Activated effector memory CD4-positive, alpha-beta T cell treated with anti-CD3 and anti-CD28 coated beads, Interleukin-2, amount 50 U/mL, for 16 hours (primary cell): ENCODE data around the gene TMEM42.
"Not testable (repeated sequence)": the region's sequence is repeated elsewhere in the genome, so short reads cannot be mapped to it uniquely, and the experiment has no call there.

ENCODE experiments used
- DNase-seq: peaks from one replicate; pipeline ENCODE4 v3.0.0-alpha.2; 2020

The TMEM42 gene

DNA sequence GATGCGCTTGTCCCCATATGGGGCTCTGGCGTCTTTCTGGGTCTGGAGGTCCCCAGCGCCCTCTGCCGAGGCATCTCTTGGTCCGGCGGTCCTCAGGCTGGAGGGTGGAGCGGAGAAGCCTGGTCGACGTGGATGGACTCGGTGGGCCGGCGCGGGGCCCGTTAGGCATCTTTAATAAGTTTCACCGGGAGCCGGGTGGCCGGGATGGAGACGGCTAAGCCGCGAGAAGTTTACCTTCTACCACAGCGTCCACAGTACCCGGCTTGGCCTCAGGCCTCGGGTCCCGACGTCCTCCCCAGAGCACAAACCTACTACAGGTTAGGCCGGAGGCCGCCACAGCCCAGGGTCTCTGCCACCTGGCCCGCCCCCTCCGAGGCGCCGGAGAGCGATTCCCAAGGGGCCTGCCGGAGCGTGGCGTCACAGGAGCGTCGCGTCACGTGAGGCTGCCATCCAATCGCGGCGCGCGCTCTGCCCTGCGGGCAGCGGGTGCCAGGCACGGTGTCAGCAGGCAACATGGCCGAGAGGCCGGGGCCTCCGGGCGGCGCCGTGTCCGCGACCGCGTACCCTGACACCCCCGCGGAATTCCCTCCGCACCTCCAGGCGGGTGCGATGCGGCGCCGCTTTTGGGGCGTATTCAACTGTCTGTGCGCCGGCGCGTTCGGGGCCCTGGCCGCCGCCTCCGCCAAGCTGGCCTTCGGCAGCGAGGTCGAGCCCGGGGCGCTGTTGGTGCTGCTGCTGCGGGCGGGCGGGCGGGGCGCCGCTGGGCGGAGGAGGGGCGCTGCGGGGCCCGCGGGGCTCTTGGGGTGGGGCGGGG is at the start of gene TMEM42:
TMEM42 (plus strand) TSS at position 501 of the 814 bp plus-strand sequence; CDS start at position 514, 13 bp downstream.
- peak; percentile 96 for DNase-seq

DNA sequence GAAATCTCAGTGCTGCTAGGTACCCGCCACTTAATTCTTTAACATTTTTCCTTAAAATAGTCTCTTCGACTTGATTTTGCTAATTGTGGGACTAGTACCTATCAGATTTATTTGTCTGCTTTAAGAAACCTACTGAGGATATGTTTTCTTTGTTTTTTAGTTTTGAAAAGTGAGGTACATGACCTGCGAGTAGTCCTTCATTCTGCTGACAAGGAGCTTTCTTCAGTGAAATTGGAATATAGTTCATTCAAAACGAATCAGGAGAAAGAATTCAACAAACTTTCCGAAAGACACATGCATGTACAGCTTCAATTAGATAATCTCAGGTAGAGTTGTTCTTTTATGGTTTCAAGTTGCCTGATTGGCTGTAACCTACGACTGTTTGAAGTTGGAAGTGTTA is 47.0 kb upstream of the TMEM42 start:
- DNase-seq: no peak

DNA sequence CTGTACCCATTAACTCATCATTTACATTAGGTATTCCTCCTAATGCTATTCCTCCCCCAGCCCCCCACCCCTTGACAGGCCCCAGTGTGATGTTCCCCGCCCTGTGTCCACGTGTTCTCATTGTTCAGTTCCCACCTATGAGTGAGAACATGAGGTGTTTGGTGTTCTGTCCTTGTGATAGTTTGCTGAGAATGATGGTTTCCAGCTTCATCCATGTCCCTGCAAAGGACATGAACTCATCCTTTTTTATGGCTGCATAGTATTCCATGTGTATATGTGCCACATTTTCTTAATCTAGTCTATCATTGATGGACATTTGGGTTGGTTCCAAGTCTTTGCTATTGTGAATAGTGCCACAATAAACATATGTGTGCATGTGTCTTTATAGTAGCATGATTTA is 45.4 kb upstream of the TMEM42 start:
- not testable (repeated sequence) for DNase-seq

DNA sequence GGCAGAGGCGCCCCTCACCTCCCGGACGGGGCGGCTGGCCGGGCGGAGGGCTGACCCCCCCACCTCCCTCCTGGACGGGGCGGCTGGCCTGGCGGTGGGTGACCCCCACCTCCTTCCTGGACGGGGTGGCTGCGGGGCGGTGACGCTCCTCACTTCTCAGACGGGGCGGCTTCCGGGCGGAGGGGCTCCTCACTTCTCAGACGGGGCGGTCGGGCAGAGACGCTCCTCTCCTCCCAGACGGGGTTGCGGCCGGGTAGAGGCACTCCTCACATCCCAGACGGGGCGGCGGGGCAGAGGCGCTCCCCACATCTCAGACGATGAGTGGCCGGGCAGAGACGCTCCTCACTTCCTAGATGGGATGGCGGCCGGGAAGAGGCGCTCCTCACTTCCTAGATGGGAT is 40.5 kb upstream of the TMEM42 start:
- not testable (repeated sequence) for DNase-seq

DNA sequence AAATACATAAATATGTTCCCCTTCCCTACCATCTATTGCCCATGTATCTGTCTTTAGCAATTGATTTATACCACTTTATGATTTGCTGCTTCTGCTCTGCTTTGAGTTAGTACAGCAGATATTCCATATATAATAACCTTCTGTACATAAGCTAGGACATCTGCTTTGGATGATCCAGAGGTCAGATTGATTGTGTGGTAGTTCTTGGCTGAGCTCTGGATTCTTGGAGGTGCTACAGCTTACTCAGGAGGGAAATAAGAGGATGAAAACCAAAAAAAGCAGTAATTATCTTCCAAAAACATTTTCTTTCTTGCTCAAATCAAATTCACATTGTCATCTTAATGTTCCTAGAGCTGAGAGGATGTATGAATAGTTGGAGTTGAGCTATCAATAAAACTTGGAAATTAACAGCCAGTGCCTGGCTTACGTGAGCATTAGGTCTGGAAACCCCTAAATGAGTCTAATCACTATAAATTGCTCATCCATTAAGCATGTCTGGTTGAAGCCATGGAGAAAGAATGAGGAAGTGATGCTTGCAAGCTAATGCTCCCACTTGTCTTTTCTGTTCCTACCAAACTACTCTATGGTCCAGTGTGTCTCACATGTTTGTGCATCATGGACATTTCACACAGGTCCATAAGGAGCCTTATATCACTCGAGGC is 36.3 kb upstream of the TMEM42 start:
- no peak for DNase-seq

DNA sequence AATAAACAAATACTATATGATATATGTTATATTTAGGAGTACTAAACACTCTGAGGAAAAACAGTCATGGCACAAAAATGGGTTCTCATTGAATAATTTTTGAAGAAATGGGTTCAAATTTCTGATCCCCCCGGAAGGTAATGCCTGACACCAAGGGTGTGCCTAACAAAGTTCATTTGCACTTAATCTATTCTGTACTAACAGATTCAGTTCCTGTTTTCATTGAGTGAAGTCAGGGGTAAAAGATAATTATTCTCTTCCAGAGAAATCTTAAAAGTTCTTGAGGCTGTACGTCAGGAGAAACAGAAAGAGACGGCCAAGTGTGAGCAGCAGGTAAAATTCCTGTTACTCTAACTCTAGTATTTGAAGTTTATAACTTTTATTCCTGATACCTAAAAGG is 34.5 kb upstream of the TMEM42 start:
- no peak for DNase-seq

DNA sequence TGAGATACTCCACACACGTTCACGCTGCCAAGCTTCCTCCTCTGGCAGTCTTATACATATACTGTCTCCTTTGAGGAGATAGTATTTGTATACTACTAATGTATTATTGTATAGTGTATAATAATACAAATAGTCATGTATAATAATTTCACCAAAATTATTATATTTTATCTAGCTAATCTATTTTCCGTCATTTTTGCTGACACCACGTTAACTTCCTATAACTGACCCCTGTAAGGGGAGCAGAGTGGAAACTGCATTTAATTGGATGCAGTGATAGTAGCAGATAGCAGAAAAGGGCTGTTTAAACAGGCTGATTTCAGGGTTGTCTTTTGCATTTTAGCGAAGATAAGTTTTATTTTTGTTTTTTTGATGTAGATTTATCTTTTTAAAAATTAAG is 30.5 kb upstream of the TMEM42 start:
- DNase-seq: no peak

DNA sequence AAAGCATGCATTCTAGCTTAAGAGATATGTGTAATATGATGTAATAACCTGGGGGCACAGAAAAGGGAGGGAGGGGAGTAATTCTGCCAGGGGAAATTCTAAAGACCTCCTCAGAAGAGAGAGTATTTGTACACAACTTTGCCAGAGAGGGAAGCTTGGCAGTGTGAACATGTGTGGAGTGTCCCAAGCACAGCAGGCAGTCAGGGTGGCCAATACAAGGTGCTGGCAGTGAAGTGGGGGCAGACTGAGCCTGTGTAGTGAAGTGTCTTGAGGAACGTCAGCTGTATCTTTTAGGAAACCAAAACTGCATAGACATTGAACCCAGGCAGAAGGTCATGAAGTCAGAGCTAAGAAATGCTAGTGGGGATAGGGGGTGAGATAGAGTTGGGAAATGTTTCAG is 29.7 kb upstream of the TMEM42 start:
- DNase-seq: no peak

DNA sequence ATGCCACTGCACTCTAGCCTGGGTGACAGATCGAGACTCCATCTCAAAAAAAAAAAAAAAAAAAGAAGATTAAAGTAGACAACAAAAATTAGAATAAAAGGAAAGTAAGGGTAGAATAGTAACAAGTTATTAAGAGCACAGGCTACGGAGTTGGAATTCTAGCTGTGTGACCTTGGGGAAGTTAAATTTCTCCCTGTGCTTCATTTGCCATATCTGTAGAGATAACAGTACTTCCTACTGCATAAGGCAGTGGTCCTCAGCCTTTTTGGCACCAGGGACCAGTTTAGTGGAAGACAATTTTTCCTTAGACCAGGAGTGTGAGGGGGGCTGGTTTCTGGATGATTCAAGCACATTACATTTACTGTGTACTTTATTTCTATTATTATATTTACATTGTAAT is 28.7 kb upstream of the TMEM42 start:
- no peak for DNase-seq

DNA sequence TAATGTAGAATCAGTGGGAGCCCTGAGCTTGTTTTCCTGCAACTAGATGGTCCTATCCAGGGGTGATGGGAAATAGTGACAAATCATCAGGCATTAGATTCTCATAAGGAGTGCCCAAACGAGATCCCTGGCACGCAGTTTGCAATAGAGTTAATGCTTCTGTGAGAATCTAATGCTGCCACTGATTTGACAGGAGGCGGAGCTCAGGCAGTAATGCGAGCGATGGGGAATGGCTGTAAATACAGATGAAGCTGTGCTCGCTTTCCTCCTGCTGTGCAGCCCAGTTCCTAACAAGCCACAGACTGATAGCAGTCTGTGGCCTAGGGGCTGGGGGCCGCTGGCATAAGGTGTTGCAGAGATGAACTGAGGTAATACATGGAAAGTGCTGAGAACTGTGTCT is 28.3 kb upstream of the TMEM42 start:
- DNase-seq: no peak

DNA sequence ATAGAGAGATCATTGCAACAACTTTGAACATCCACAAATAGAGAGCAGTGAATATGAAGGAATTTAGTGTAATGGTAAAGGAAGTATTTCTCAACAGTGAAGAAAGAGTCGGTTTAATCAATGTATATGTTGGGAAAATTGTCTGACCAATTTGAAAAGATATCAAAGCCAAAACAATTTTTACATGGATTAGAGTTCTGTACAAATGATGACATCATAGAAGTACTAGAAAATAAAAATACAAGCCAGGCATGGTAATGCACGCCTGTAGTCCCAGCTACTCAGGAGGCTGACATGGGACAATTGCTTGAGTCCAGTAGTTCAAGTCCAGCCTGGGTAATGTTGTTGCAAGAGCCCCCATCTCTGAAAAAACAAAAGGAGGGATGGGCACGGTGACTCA is 26.0 kb upstream of the TMEM42 start:
- DNase-seq: no peak

DNA sequence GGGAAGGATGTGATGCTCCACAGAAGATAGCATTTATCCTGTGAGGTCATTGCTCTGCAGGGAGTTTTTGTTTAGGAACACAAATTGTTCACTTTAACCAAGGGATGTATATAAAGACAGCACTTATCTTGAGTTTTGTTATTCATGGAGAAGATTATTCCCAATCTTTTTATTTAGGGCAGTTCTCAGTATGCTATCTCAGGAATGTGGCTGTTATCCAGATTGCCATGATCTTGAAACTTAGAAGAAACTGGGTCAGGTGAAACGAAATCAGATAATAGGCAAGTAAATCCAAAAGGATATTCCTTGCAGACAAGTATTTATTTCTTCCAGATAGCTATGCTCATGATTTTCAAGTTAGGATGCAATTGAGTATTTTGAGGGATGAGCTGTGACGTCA is 19.3 kb upstream of the TMEM42 start:
- DNase-seq: no peak

DNA sequence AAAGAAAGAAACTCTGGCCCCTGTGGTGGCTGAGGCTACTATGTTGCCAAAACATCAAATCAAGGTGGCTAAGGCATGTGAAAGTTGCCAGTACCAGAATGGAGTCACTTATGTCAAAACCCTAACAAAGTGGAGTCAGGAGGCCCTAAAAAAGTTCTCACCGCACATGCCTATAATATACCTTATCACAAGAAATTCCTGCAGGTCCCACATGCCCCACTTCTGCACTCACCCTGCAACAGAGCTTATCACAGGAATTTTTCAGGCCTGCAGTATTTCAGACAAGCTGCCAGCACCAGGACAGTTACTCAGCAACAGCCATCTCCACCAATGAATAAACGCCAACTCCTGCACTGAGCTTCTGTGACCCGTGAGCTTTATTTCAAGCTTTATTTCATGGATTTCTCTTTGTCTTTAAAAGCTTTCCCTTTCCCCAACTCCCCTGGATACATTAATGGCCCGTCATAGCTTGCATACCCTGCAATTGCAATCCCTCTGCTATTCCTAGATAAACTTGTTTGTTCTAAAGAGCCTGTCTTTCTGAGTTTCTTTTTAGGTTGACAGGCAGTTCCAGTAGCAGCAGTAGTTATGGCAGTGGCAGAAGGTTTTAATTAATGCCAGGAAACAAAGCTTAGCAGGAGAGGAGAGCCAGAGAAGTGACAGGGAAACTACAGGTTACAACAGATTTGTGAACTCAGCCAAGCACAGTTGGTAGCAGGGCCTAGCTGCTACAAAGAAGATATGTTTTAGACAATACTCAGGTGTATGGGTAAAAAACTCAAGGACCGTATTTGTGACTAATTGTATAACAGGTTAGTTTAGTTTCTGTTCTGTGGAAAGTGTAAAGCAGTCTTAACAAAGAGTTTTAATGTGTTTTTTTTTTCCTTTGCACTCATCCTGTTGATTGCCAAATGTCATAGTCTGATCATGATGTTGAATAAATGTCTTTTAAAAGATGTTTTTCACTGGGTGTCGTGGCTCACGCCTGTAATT is 15.9 kb upstream of the TMEM42 start:
- DNase-seq: no peak

DNA sequence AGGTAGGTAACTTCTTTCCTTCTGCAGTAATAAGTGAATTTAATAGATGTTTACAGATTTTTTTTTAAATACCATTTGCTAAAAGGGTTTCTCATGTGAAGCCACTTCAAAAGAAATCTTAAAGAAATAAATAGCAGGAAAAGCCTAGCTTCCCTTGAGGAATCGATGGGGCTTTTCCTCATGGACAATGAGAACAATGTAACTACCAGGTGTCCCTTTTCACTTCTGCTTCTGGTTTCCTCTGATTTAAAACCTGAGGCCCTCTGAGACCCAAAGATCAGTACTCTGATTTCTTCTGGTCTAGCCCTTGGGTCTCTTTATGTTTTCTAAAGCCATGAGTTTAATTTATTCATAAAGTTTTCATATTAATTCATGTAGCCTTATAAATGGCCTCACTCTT is 13.1 kb upstream of the TMEM42 start:
- no peak for DNase-seq

DNA sequence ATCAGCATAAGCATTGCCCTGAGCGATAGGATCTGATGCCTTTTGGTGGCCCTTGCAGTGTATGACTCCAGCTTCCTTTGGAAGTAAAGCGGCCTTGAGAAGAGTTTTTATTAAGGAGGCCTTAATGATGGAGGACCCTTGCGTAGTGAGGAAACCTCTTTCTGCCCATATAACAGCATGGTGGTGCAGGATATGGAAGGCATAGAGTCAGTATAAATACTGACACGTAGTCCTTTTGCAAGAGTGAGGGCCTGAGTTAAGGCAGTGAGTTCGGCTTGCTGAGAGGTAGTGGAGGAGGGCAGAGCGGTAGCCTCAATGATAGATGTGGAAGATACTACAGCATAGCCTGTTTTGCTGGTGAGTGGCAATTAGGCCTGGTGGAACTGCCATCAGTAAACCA is 5.0 kb upstream of the TMEM42 start:
- not testable (repeated sequence) for DNase-seq

DNA sequence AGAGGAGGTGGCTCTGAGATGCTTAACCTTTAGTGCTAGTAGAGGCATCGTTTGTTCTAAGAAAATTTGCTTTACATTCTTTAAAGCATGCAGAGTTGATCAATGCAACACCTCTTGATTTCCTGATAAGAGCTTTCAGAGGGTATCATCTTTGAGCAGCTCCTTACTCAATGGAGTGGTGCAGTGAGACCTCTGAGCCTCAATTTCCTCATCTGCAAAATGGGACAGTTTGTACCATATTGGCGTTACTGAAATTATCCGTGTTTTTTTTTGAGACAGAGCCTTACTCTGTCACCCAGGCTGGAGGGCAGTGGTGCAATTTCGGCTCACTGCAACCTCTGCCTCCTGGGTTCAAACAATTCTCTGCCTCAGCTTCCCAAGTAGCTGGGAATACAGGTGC is 1.6 kb upstream of the TMEM42 start:
- DNase-seq: no peak

DNA sequence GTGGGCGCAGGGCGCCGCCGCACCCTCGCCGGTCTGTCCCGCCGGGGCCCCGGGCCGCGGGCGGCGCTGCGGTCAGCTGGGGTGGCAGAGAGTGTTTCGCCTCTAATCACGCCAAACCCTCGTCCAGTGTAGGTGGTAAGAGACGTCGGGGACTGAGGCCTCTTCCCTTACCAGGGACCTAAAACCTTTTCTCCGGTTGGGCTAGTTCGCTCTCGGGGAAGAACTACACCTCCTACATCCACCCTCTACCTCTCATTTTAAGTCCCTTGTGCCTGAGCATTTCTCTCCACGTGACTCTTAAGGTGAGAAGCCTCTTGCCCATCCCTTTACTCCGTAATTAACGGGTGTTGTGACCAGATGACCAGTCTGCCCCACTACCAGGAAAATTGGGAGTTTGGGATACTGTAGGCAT is 520 bp downstream of the TMEM42 start:
- DNase-seq: no peak

DNA sequence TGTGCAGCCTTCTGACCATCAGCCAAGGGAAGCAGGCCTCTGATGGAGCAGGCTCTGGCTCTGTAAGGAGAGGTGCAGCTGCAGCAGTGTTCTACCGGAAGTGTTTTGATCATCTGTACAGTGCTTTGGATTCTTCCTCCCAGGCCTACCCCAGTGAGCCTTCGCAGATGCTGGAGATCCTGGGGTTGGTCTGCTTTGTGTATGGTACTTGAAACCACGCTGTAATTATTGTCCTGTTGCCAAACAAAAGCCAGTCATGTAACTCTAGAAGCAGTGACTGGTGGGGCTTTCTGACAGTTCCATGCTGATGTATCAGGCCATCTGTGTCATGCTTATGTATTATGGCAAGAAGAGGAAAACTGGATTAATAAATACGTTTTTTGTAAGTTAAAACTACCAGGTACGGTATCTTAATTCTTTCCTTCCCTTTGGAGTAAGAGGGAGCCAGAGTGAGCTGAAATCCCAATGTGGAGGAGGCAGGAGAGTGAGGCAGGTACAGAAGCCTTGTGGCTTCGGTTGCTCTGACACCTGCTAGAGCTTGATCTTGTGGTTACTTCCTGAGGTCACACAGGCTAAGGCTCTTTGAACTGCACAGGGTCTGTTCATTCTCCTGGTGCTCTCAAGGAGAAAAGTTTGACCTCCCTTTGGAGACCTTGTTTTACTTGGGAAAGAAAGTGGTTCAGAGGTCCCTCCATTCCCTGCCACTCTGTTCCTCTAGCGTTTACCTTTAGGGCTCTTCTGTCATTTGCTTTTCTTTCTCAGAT is 3.7 kb downstream of the TMEM42 start:
- no peak for DNase-seq

DNA sequence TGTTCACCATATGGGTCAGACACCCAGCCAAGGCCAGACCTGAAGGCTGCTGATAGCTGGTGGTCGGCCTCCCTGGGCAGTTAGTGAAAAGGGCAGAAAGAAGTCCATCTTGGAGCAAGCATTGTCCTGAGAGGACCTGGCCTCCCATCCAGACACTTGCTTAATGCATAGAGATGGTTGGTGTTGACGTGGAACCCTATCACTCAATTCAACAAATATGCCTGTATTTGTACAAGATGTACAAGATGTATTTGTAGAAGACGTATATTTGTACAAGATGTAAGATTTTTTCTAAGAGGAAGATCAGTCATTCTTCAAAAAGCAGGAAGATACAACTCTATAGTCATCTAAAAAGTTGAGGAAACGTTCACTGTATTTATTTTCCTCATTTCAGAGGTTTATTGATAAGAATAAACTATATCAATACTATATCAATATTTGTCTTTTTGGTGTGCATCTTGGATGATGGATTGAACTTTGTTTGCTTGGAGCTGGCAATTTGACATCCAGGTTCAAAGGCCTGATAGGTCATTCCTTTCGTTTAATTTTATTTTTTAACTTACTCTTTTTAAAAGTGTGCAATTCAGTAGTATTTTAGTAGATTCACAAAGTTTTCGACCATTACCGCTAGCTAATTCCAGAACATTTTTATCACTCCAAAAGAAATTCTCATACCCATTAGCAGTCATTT is 5.9 kb downstream of the TMEM42 start:
- no peak for DNase-seq

DNA sequence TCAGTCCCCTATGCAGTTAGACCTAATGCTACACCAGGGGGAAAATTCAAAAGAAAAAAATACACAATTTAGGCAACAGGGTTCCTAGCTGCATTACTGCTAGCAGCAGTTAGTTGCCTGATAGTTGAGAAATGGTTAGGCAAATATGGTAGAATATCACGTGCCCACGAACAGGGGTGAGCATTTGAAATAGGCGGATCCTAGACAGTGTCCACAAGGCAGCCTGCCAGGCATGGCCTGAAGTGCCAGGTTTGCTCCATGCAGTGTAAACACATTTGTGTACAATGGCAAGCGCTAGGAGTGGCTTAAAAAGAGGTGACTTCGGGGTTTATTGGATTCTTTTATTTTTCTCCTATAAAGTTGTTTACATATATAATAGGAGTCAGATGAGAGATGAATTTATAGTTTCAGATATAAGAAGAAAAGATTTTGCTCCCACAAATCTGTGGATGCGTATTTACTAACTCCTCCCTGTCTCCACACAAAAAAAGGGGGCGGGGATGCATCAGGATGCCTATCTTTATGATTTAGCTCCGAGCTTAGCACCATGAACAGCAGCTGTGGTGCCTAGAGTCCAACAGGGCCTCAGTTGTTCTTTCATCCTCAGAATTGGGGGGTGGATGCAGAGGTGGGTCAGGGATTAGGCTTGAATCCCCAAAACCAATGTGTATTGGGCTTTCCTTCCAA is 8.8 kb downstream of the TMEM42 start:
- no peak for DNase-seq

DNA sequence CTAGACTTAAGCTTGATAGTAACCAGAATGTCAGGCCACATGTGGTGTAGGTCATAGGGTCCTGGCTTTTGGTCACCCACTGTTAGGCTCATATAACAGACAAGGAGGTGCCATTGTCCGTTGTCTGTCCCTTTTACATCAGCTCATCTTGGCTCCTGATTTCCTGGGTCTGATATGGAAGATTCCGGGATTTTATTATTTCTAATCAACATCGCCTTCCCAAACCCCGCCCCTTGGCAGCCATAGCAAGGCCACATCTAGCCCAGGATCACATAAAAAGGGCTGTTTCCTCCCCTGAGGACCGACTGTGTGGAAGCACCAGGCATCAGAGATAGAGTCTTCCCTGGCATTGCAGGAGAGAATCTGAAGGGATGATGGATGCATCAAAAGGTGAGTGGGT is 12.6 kb downstream of the TMEM42 start, which contains the start of gene TGM4:
TGM4 (plus strand) TSS at position 301 of the 400 bp plus-strand sequence; CDS start at position 372, 71 bp downstream.
- DNase-seq: peak; percentile 14
